ENCODE measurements around the gene MIXL1. TPM values are rescaled to one million over a fixed set of nuclear protein-coding genes. Genes with fewer than 3 reads are reported as not detected.
"Not testable (repeated sequence)": the region's sequence is repeated elsewhere in the genome, so short reads cannot be mapped to it uniquely, and the experiment has no call there.

The MIXL1 gene
- total and polyA plus RNA-seq, 10 donors, result 0.07 to 2.3 (median 1.1) TPM; not detected in 2

DNA sequence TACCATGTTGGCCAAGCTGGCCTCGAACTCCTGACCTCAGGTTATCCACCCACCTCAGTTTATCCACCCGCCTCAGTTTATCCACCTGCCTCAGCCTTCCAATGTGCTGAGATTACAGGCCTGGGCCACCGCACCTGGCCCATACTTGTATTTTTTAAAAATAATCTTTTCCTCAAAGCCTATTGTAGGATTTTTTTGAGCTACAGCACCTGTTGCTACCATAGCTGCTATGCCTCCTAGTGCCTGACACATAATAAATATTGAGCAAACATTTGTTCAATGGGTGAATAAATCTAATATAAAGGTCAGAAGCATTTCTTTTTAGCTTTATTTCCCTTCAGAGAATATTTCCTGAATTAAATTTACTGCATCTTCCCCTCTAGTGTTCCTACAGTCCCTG, 21.2 kb upstream of the MIXL1 start:
- H3K9me3 ChIP-seq, result no peaks in the 10 kb centered on the region
- no peak overlapping the region for H3K4me3 ChIP-seq
- H3K27me3 ChIP-seq (replicated peaks in 1 of 7), result no peaks in the 10 kb centered on the region
- intact Hi-C loops (cut with DNase I; ENCODE audit: low total_unique reads), result no loop called here
- no peak for DNase-seq
- no peak overlapping the region for H3K27ac ChIP-seq
- WGBS, 5 donors, result 90 to 98% (median 91%) methylated on average over 3 of the region's 3 CpGs
- H3K36me3 ChIP-seq, result no peaks in the 10 kb centered on the region
- peaks cover 0 to 4% (median under 1%) of the 10 kb centered on the region in 6 donors for H3K4me1 ChIP-seq
- TF ChIP-seq, protein P1, sequence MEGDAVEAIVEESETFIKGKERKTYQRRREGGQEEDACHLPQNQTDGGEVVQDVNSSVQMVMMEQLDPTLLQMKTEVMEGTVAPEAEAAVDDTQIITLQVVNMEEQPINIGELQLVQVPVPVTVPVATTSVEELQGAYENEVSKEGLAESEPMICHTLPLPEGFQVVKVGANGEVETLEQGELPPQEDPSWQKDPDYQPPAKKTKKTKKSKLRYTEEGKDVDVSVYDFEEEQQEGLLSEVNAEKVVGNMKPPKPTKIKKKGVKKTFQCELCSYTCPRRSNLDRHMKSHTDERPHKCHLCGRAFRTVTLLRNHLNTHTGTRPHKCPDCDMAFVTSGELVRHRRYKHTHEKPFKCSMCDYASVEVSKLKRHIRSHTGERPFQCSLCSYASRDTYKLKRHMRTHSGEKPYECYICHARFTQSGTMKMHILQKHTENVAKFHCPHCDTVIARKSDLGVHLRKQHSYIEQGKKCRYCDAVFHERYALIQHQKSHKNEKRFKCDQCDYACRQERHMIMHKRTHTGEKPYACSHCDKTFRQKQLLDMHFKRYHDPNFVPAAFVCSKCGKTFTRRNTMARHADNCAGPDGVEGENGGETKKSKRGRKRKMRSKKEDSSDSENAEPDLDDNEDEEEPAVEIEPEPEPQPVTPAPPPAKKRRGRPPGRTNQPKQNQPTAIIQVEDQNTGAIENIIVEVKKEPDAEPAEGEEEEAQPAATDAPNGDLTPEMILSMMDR (IDR thresholded peaks at IDR 0.05 in 8 of 11, conservative IDR thresholded peaks at IDR 0.05 in 3 of 11), result no peak
- TF ChIP-seq POLR2AphosphoS5 (IDR thresholded peaks at IDR 0.05) (no peak), POLR2A (IDR thresholded peaks at IDR 0.05) (no peak)

DNA sequence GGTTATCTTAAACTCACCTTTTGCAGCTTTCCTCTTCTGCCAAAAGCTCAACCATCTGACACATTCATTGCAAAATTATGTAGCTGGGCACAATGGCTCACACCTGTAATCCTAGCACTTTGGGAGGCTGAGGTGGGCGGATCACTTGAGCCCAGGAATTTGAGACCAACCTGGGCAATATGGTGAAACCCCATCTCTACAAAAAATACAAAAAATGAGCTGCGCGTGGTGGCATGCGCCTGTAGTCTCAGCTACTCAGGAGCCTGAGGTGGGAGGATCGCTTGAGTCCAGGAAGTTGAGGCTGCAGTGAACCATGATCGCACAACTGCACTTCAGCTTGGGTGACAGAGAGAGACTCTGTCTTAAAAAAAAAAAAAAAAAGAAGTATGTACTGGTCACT, 20.8 kb upstream of the MIXL1 start:
- H3K36me3 ChIP-seq; H3K27ac ChIP-seq; H3K27me3 ChIP-seq (replicated peaks in 1 of 7); DNase-seq; H3K4me1 ChIP-seq; H3K9me3 ChIP-seq; H3K4me3 ChIP-seq; intact Hi-C loops (cut with DNase I; ENCODE audit: low total_unique reads): not testable (repeated sequence)
- WGBS, 5 donors, result 78 to 88% (median 84%) methylated on average over 6 of the region's 6 CpGs

DNA sequence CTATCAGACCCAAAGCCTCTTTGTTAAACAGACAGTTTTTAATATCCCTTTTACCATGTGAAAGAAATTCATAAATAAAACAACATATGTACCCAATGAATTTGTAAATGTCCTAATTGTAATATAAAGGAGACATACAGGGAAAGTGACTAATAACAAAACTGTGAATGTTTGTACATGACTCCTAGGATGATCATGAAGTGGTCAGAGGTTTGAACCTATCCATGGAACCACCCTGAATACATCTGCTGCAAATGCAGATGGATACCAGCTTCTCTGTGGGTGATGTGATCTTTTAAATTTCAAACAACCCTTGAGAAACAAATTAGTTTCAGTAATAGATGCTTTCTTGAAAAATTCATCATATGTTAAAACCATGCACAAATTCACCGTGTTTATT, 20.2 kb upstream of the MIXL1 start:
- WGBS, 5 donors, result 78 to 94% (median 88%) methylated on average over 1 of the region's 1 CpG
- TF ChIP-seq, protein P1 (IDR thresholded peaks at IDR 0.05 in 8 of 11, conservative IDR thresholded peaks at IDR 0.05 in 3 of 11), result no peak
- TF ChIP-seq POLR2AphosphoS5 (IDR thresholded peaks at IDR 0.05) (no peak), POLR2A (IDR thresholded peaks at IDR 0.05) (no peak)
- peaks cover 0 to 4% (median 0%) of the 10 kb centered on the region in 6 donors for H3K4me1 ChIP-seq

DNA sequence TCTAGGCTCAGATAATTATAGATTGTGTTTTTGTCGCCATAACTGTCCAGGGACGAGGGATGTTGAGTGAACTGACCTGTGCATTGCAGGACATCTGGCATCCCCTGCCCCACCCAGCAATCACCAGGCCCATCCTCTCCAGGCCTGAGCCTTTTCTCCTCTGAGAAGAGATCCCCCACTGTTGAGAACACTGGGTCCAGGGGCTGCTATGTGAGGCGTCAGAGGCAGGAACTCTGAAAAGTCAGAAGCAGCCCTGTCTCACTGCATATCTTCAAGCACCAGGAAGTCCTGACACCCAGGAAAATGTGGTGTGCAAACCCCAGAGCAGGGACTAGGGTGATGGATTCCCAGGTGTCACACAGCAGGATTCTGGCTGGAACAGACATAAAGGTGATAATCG, 19.8 kb upstream of the MIXL1 start:
- peaks cover 0 to 4% (median 0%) of the 10 kb centered on the region in 6 donors for H3K4me1 ChIP-seq
- H3K27ac ChIP-seq, result no peak overlapping the region
- H3K27me3 ChIP-seq (replicated peaks in 1 of 7), result no peaks in the 10 kb centered on the region
- 85 to 92% (median 90%) methylated on average over 4 of the region's 4 CpGs for WGBS, 5 donors
- H3K36me3 ChIP-seq, result no peaks in the 10 kb centered on the region
- H3K4me3 ChIP-seq, result no peak overlapping the region
- intact Hi-C loops (cut with DNase I; ENCODE audit: low total_unique reads), result no loop called here
- DNase-seq, result no peak
- TF ChIP-seq POLR2AphosphoS5 (IDR thresholded peaks at IDR 0.05), result no peak
- TF ChIP-seq POLR2A (IDR thresholded peaks at IDR 0.05), result no peak
- no peaks in the 10 kb centered on the region for H3K9me3 ChIP-seq

More for the DNA sequence above, 20.2 kb upstream of the MIXL1 start:
- H3K4me3 ChIP-seq, result no peak overlapping the region
- no peaks in the 10 kb centered on the region for H3K27me3 ChIP-seq (replicated peaks in 1 of 7)
- intact Hi-C loops (cut with DNase I; ENCODE audit: low total_unique reads), result no loop called here
- no peaks in the 10 kb centered on the region for H3K36me3 ChIP-seq
- no peak overlapping the region for H3K27ac ChIP-seq
- no peak for DNase-seq
- no peaks in the 10 kb centered on the region for H3K9me3 ChIP-seq

DNA sequence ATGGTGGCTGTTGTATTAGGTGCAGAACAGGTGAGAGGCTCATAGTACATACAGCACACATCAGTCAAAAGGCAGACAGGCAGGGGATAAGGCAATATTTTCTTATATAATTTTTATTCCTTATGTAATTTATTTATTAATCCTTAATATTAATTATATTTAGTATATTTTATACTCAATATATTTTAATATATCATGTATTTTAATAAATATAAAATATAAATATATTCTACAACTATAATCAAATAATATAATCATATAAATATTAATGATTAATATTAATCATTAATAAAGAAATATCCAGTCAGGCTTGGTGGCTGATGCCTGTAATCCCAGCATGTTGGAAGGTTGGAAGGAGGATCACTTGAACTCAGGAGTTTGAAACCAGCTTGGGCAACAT, 19.3 kb upstream of the MIXL1 start:
- H3K4me3 ChIP-seq, result no peak overlapping the region
- H3K4me1 ChIP-seq, result peaks cover 0 to 4% (median 0%) of the 10 kb centered on the region in 6 donors
- no peaks in the 10 kb centered on the region for H3K27me3 ChIP-seq (replicated peaks in 1 of 7)
- TF ChIP-seq POLR2AphosphoS5 (IDR thresholded peaks at IDR 0.05) (no peak), POLR2A (IDR thresholded peaks at IDR 0.05) (no peak)
- TF ChIP-seq, protein P1 (IDR thresholded peaks at IDR 0.05 in 8 of 11, conservative IDR thresholded peaks at IDR 0.05 in 3 of 11), result no peak
- H3K27ac ChIP-seq, result no peak overlapping the region
- intact Hi-C loops (cut with DNase I; ENCODE audit: low total_unique reads), result no loop called here
- H3K36me3 ChIP-seq, result no peaks in the 10 kb centered on the region
- DNase-seq, result no peak
- H3K9me3 ChIP-seq, result no peaks in the 10 kb centered on the region
